Neural crest cell (in vitro differentiated cells): ENCODE measurements around the gene PFDN4. TPM values are rescaled to one million over a fixed set of nuclear protein-coding genes. Genes with fewer than 3 reads are reported as not detected.

ENCODE experiments used
- DNase-seq: peaks from one replicate; pipeline ENCODE4 v3.0.0; 2021; ENCODE audit warnings: low read depth, mixed read lengths, low spot score
- H3K27ac Mint-ChIP-seq: one replicate; pipeline ENCODE4 v1.8.0; 2021; ENCODE audit warnings: mild to moderate bottlenecking, mixed read lengths; ENCODE audit not compliant: unreplicated experiment
- H3K27me3 Mint-ChIP-seq: 2 replicates; pipeline ENCODE4 v1.8.0; 2021; ENCODE audit warnings: low read depth, mild to moderate bottlenecking, mixed read lengths
- H3K36me3 Mint-ChIP-seq: 2 replicates; pipeline ENCODE4 v1.8.0; 2021; ENCODE audit warnings: low read depth, mild to moderate bottlenecking, mixed read lengths
- H3K4me1 Mint-ChIP-seq: 2 replicates; pipeline ENCODE4 v1.8.0; 2021; ENCODE audit warnings: mixed read lengths
- H3K4me3 Mint-ChIP-seq: one replicate; pipeline ENCODE4 v1.8.0; 2021; ENCODE audit warnings: mild to moderate bottlenecking, mixed read lengths
- H3K9me3 Mint-ChIP-seq: 2 replicates; pipeline ENCODE4 v1.8.0; 2021; ENCODE audit warnings: mixed read lengths
- total RNA-seq: library from RNA; stranded (reverse); gene quantifications from 2 replicates; pipeline ENCODE4 v1.2.1, GENCODE V29; 2021
- TF ChIP-seq, protein P1 (sequence below): fragments of 200-600 bp; sonication (generic); conservative IDR thresholded peaks from 2 replicates; pipeline ENCODE4 v1.5.0; 2021; ENCODE audit warnings: antibody characterized with exemption, mild to moderate bottlenecking

PFDN4 gene
- total RNA-seq, 1 donor from 2014 or later, result 34.7 TPM

DNA sequence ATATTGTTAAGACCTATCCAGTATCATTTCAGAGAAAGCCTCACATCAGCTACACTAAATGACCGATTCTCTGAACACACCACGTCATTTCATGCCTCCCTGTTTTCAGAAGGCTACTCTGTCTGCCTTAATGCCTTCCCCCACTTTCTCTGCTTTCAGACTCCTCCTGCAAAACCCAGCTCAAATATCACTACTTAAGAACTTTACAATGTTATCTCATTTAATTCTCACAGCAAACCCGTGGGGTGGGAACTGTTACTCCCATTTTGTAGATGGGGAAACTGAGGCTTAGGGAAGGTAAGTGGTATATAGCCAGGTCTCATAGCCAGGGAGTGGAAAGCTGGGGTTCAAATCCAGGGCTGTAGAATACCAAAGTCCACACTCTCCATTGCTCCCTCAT is 36.9 kb upstream of the PFDN4 start:
- no peak for DNase-seq
- no peaks in the 10 kb centered on the region for H3K36me3 Mint-ChIP-seq
- no peaks in the 10 kb centered on the region for H3K9me3 Mint-ChIP-seq
- H3K27ac Mint-ChIP-seq, result no peak overlapping the region
- H3K4me1 Mint-ChIP-seq, result peaks cover 27% of the 10 kb centered on the region
- no peak overlapping the region for H3K4me3 Mint-ChIP-seq
- TF ChIP-seq, protein P1, sequence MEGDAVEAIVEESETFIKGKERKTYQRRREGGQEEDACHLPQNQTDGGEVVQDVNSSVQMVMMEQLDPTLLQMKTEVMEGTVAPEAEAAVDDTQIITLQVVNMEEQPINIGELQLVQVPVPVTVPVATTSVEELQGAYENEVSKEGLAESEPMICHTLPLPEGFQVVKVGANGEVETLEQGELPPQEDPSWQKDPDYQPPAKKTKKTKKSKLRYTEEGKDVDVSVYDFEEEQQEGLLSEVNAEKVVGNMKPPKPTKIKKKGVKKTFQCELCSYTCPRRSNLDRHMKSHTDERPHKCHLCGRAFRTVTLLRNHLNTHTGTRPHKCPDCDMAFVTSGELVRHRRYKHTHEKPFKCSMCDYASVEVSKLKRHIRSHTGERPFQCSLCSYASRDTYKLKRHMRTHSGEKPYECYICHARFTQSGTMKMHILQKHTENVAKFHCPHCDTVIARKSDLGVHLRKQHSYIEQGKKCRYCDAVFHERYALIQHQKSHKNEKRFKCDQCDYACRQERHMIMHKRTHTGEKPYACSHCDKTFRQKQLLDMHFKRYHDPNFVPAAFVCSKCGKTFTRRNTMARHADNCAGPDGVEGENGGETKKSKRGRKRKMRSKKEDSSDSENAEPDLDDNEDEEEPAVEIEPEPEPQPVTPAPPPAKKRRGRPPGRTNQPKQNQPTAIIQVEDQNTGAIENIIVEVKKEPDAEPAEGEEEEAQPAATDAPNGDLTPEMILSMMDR, result no peak
- peaks cover 85% of the 10 kb centered on the region for H3K27me3 Mint-ChIP-seq

DNA sequence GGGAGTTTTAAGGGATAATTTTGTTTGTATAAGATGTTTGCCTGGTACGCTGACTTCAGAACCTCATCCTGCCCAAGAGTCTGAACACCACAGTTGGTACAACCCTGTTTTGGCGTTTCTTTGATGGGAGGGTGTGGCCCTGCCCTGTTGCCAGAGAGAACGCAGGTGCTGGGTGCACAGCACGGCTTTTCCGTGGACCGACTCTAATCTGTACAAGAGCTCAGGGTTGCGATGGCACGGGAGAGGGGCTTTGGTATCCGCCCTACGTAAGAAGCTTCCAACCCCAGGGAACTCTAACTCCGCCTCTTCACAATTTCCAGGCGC is 35.4 kb upstream of the PFDN4 start:
- no peak for DNase-seq
- H3K9me3 Mint-ChIP-seq, result no peaks in the 10 kb centered on the region
- H3K4me3 Mint-ChIP-seq, result peak overlapping the region; percentile 72
- H3K36me3 Mint-ChIP-seq, result no peaks in the 10 kb centered on the region
- TF ChIP-seq, protein P1, result no peak
- H3K27me3 Mint-ChIP-seq, result peaks cover 97% of the 10 kb centered on the region
- H3K27ac Mint-ChIP-seq, result no peak overlapping the region
- H3K4me1 Mint-ChIP-seq, result peaks cover 27% of the 10 kb centered on the region

DNA sequence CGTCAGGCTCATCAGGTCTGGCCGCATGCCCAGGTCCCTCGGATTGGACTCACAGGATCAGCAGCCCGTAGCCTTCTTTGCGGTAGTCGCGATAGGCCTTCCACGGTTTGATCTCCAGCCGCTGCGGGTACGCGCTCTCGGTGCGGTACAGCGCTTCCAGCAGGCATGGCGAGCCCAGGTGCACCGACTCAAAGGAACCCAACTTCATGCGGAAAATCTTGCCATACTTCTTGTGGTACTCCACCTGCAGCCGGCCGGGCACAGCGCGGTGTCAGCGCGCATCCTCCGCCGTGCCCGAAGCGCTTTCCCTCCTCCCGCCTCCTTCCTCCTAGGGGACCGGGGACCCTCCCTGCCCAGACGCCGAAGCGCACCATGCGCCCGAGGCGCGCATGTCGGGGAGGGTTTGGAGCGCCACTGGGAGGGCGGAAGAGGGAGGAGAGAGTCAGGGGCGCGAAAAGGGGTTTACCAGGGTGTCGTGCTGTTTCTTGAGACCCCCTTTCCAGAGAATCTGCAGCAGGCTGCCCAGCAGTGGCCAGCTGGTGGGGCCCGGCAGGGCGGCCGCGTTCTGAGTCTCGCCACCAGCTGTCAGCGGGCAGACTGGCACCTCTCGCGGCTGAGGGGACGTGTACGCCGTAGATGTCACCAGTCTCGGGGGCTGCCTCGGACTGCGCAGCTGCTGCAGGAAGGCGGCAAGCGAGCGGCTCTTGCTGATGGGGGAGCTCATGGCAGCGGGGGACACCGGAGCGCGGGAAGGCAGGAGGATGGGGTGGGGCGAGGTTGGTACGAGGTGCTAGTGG is 34.8 kb upstream of the PFDN4 start:
- Mint-ChIP-seq H3K9me3 (no peaks in the 10 kb centered on the region), H3K4me3 (peak overlapping the region; percentile 75), H3K27ac (no peak overlapping the region), H3K4me1 (peaks cover 27% of the 10 kb centered on the region), H3K36me3 (no peaks in the 10 kb centered on the region), H3K27me3 (peaks cover 98% of the 10 kb centered on the region)
- peak; percentile 16 for DNase-seq
- TF ChIP-seq, protein P1, result no peak

DNA sequence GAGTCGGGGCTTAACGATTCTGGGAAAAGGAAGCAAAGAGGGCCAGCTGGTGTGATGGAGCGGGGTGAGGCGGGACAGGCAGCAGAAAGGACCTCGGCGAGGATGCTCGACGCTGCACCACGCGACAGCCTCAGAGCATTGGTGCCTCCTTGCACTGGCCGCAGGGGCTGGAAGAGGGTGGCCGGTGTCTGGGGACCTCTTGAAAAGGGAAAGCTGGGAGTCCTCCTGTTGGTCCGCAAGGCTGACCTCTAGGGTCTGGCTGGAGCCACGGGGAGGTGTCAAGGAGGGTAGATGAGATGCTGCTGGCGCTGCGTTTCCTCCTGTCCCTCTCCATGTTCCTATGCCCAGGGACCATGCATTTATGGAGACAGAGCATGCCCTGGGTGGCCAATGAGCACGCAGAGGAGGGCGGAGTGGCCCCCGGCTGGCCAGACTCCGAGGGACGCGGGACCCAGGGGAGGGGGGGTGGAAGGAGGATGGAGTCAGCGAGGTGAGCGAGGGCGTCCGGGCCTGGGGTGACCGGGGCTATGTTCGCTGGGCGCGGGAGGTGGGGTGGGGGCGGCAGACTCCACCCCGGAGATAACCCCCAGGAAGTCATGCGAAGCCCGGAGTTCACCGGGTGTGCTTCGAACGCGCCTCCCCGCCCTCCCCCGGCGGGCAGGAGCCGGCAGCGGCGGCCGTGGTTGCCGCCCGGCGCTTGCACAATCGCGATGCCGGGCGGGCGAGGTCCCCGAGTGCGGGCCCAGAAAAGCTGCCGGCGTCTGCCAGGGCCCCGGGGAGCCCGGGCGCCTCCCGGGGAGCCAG is 34.0 kb upstream of the PFDN4 start, which contains the start of gene CYP24A1:
CYP24A1 (minus strand) TSS at position 334 of the 804 bp plus-strand sequence. CDS start 407 bp downstream, outside the sequence.
- H3K4me1 Mint-ChIP-seq, result peaks cover 27% of the 10 kb centered on the region
- H3K27me3 Mint-ChIP-seq, result peaks cover 96% of the 10 kb centered on the region
- H3K36me3 Mint-ChIP-seq, result no peaks in the 10 kb centered on the region
- H3K27ac Mint-ChIP-seq, result no peak within 1 kb of the TSS
- peak within 1 kb of the TSS; percentile 75 for H3K4me3 Mint-ChIP-seq
- TF ChIP-seq, protein P1, result no peak
- H3K9me3 Mint-ChIP-seq, result no peaks in the 10 kb centered on the region
- DNase-seq, result no peak

DNA sequence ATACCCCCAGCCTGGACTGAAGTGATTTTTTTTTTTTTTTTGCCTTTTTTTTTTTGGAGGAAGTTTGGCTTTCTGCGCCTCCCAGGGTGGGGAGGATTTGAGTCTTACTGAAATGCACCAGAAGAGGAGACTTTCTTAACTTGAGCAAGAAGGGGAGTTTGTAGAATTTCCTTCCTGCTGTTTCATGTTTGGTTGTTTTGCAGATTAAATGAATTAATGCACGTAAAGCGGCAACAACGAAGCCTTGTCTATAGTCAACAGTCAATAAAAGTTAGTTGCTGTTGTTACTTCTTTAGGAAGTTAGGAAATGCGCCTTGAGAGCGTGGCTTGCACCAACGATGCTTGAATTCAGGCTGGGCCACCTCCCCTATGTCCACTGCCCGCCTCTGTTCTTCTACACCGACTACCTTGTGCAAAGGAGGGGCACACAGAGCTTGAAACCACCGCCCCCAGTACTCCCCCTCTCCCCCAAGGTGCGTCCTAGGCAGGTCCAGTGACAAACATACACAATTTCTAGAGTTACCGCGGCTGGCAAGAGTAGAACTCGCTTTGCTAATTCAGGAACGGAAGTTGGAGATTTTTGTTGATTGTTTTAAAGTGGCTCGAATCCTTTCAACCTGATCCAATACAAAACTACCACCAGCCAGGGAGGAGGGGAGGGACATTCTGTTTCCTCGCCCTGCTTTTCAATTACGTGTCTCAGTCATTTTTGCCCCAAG is 33.3 kb upstream of the PFDN4 start:
- Mint-ChIP-seq H3K36me3 (no peaks in the 10 kb centered on the region), H3K27ac (no peak overlapping the region), H3K4me3 (peak overlapping the region; percentile 56), H3K4me1 (peaks cover 27% of the 10 kb centered on the region), H3K9me3 (no peaks in the 10 kb centered on the region), H3K27me3 (peaks cover 88% of the 10 kb centered on the region)
- no peak for DNase-seq
- TF ChIP-seq, protein P1, result no peak
